Measurements from ENCODE around the gene STK16. TPM values are rescaled to one million over a fixed set of nuclear protein-coding genes. Genes with fewer than 3 reads are reported as not detected.

Gene STK16
- total and polyA plus RNA-seq, 3 experiments from 2014 or later: 18.6 to 26.1 (median 23.0) TPM

GRCh38 chr2:219221957-219222518, 23.2 kb upstream of the STK16 start:
- peaks cover 18 to 34% (median 24%) of the 10 kb centered on the region in 3 donors for H3K4me1 Mint-ChIP-seq
- H3K36me3 Mint-ChIP-seq: peaks cover 7 to 71% (median 12%) of the 10 kb centered on the region in 3 donors
- Histone ChIP-seq H3K27ac (ENCODE audit: low read depth, low read length) (no peak overlapping the region), H3K4me3 (ENCODE audit: low read length) (no peak overlapping the region), H3K27me3 (ENCODE audit: insufficient read depth, low read length, poor library complexity, severe bottlenecking) (no peaks in the 10 kb centered on the region), H3K4me1 (ENCODE audit: insufficient read depth, low read length) (peaks cover 22% of the 10 kb centered on the region), H3K36me3 (ENCODE audit: insufficient read depth, low read length) (peaks cover 61% of the 10 kb centered on the region), H3K9me3 (ENCODE audit: low read length) (no peaks in the 10 kb centered on the region)
- H3K9me3 Mint-ChIP-seq: no peaks in the 10 kb centered on the region
- CTCF ChIA-PET: interaction anchor here (1.1 to 2.9 kb wide), 4 partner anchors 11 to 73 kb away, joined by 3 to 14 read pairs (median 5); partner anchors contain the start of gene CNPPD1
- DNase-seq: no peak
- POLR2A ChIA-PET: interaction anchor here (1.4 kb wide), 1 partner anchor 23 kb away, joined by 4 read pairs; the partner anchor contains the start of genes GLB1L and STK16
- peaks cover 0 to 2% of the 10 kb centered on the region in 2 donors for H3K27me3 Mint-ChIP-seq
- H3K27ac Mint-ChIP-seq: peak overlapping the region in 1 of 8 donors; percentile 71
- H3K4me3 Mint-ChIP-seq: peak overlapping the region in 1 of 7 donors; percentile 56

GRCh38 chr2:219223831-219224610, 21.3 kb upstream of the STK16 start:
- POLR2A ChIA-PET: interaction anchor here (0.6 to 0.8 kb wide), 2 partner anchors 24 to 47 kb away, joined by 3 read pairs; partner anchors contain the start of gene CNPPD1
- peaks cover 7 to 79% (median 12%) of the 10 kb centered on the region in 3 donors for H3K36me3 Mint-ChIP-seq

GRCh38 chr2:219225350-219225749, 19.9 kb upstream of the STK16 start:
- Mint-ChIP-seq H3K4me3 (peak overlapping the region in 1 of 7 donors; percentile 47), H3K4me1 (peaks cover 28 to 40% (median 30%) of the 10 kb centered on the region in 3 donors), H3K27me3 (no peaks in the 10 kb centered on the region), H3K27ac (peak overlapping the region in 2 of 8 donors; percentile 18 to 57), H3K9me3 (no peaks in the 10 kb centered on the region), H3K36me3 (peaks cover 7 to 83% (median 12%) of the 10 kb centered on the region in 3 donors)
- peaks cover 24% of the 10 kb centered on the region for H3K4me1 ChIP-seq (ENCODE audit: insufficient read depth, low read length)
- no peaks in the 10 kb centered on the region for H3K27me3 ChIP-seq (ENCODE audit: insufficient read depth, low read length, poor library complexity, severe bottlenecking)
- peaks cover 58% of the 10 kb centered on the region for H3K36me3 ChIP-seq (ENCODE audit: insufficient read depth, low read length)
- no peak overlapping the region for H3K27ac ChIP-seq (ENCODE audit: low read depth, low read length)
- ChIA-PET POLR2A (no interaction called here), CTCF (interaction anchor here (6.0 to 7.6 kb wide), 2 partner anchors 28 to 70 kb away, joined by 51 read pairs; partner anchors contain the start of genes TUBA4A and TUBA4B)
- DNase-seq: no peak
- no peaks in the 10 kb centered on the region for H3K9me3 ChIP-seq (ENCODE audit: low read length)
- no peak overlapping the region for H3K4me3 ChIP-seq (ENCODE audit: low read length)

More at GRCh38 chr2:219223831-219224610, 21.3 kb upstream of the STK16 start:
- DNase-seq: no peak
- Mint-ChIP-seq H3K4me1 (peaks cover 26 to 39% (median 30%) of the 10 kb centered on the region in 3 donors), H3K27me3 (no peaks in the 10 kb centered on the region), H3K9me3 (no peaks in the 10 kb centered on the region), H3K27ac (peak overlapping the region in 2 of 8 donors; percentile 35 to 61), H3K4me3 (no peak overlapping the region)
- H3K27me3 ChIP-seq (ENCODE audit: insufficient read depth, low read length, poor library complexity, severe bottlenecking): no peaks in the 10 kb centered on the region
- H3K9me3 ChIP-seq (ENCODE audit: low read length): no peaks in the 10 kb centered on the region
- H3K4me3 ChIP-seq (ENCODE audit: low read length): no peak overlapping the region
- CTCF ChIA-PET: interaction anchor here (0.9 to 7.6 kb wide), 5 partner anchors 13 to 71 kb away, joined by 4 to 51 read pairs (median 5); partner anchors contain the start of genes CNPPD1, NHEJ1, TUBA4A and TUBA4B
- peaks cover 29% of the 10 kb centered on the region for H3K4me1 ChIP-seq (ENCODE audit: insufficient read depth, low read length)
- H3K36me3 ChIP-seq (ENCODE audit: insufficient read depth, low read length): peaks cover 61% of the 10 kb centered on the region
- H3K27ac ChIP-seq (ENCODE audit: low read depth, low read length): no peak overlapping the region

- Histone ChIP-seq H3K9me3 (ENCODE audit: low read length) (no peaks in the 10 kb centered on the region), H3K4me1 (ENCODE audit: insufficient read depth, low read length) (peaks cover 44% of the 10 kb centered on the region), H3K27me3 (ENCODE audit: insufficient read depth, low read length, poor library complexity, severe bottlenecking) (no peaks in the 10 kb centered on the region), H3K36me3 (ENCODE audit: insufficient read depth, low read length) (peaks cover 50% of the 10 kb centered on the region), H3K4me3 (ENCODE audit: low read length) (peak overlapping the region; percentile 93), H3K27ac (ENCODE audit: low read depth, low read length) (peak overlapping the region; percentile 96)
- Mint-ChIP-seq H3K27me3 (no peaks in the 10 kb centered on the region), H3K4me3 (peak overlapping the region; percentile 80 to 100 (median 97)), H3K36me3 (peaks cover 3 to 75% (median 8%) of the 10 kb centered on the region in 3 donors), H3K9me3 (no peaks in the 10 kb centered on the region), H3K4me1 (peaks cover 38 to 67% (median 50%) of the 10 kb centered on the region in 3 donors), H3K27ac (peak overlapping the region; percentile 61 to 96 (median 84))
- ChIA-PET CTCF (interaction anchor here (1.0 to 7.6 kb wide), 9 partner anchors 10 to 71 kb away, joined by 3 to 51 read pairs (median 6); partner anchors contain the start of genes NHEJ1, TUBA4A and TUBA4B), POLR2A (interaction anchor here (0.9 to 4.5 kb wide), 8 partner anchors 9 to 67 kb away, joined by 4 to 164 read pairs (median 13); partner anchors contain the start of genes ABCB6, CNPPD1, DNAJB2 and GLB1L)
- DNase-seq: no peak
These were observed 17.0 kb upstream of the STK16 start for GRCh38 chr2:219228041-219228910.

- Mint-ChIP-seq H3K4me1 (peaks cover 40 to 73% (median 54%) of the 10 kb centered on the region in 3 donors), H3K36me3 (peaks cover 0 to 75% (median 8%) of the 10 kb centered on the region in 3 donors), H3K27ac (peak overlapping the region; percentile 61 to 96 (median 84)), H3K27me3 (no peaks in the 10 kb centered on the region), H3K9me3 (no peaks in the 10 kb centered on the region), H3K4me3 (peak overlapping the region; percentile 80 to 100 (median 97))
- POLR2A ChIA-PET: interaction anchor here (0.9 to 4.5 kb wide), 11 partner anchors 10 to 69 kb away, joined by 4 to 164 read pairs (median 11); partner anchors contain the start of genes ABCB6, CNPPD1, DNAJB2 and GLB1L
- CTCF ChIA-PET: interaction anchor here (0.8 to 7.6 kb wide), 10 partner anchors 11 to 70 kb away, joined by 3 to 51 read pairs (median 6); partner anchors contain the start of genes NHEJ1, TUBA4A and TUBA4B
- DNase-seq: no peak
- Histone ChIP-seq H3K27me3 (ENCODE audit: insufficient read depth, low read length, poor library complexity, severe bottlenecking) (no peaks in the 10 kb centered on the region), H3K36me3 (ENCODE audit: insufficient read depth, low read length) (peaks cover 49% of the 10 kb centered on the region), H3K4me1 (ENCODE audit: insufficient read depth, low read length) (peaks cover 44% of the 10 kb centered on the region), H3K4me3 (ENCODE audit: low read length) (peak overlapping the region; percentile 93), H3K27ac (ENCODE audit: low read depth, low read length) (peak overlapping the region; percentile 96), H3K9me3 (ENCODE audit: low read length) (no peaks in the 10 kb centered on the region)
These were observed 16.4 kb upstream of the STK16 start for GRCh38 chr2:219228911-219229304.

- Mint-ChIP-seq H3K36me3 (peaks cover 0 to 75% (median 11%) of the 10 kb centered on the region in 3 donors), H3K4me3 (peak within 1 kb of the TSS; percentile 92 to 100 (median 98)), H3K9me3 (no peaks in the 10 kb centered on the region), H3K4me1 (peaks cover 42 to 79% (median 54%) of the 10 kb centered on the region in 3 donors), H3K27ac (peak within 1 kb of the TSS; percentile 94 to 100 (median 98)), H3K27me3 (no peaks in the 10 kb centered on the region)
- no peaks in the 10 kb centered on the region for H3K27me3 ChIP-seq (ENCODE audit: insufficient read depth, low read length, poor library complexity, severe bottlenecking)
- CTCF ChIA-PET: interaction anchor here (0.8 to 7.6 kb wide), 12 partner anchors 9 to 70 kb away, joined by 3 to 51 read pairs (median 5); partner anchors contain the start of genes DNAJB2, NHEJ1, TUBA4A and TUBA4B
- DNase-seq: peak; percentile 96 to 99 (median 98)
- H3K4me3 ChIP-seq (ENCODE audit: low read length): peak within 1 kb of the TSS; percentile 93
- H3K4me1 ChIP-seq (ENCODE audit: insufficient read depth, low read length): peaks cover 44% of the 10 kb centered on the region
- H3K9me3 ChIP-seq (ENCODE audit: low read length): no peaks in the 10 kb centered on the region
- H3K27ac ChIP-seq (ENCODE audit: low read depth, low read length): peak within 1 kb of the TSS; percentile 96
- H3K36me3 ChIP-seq (ENCODE audit: insufficient read depth, low read length): peaks cover 49% of the 10 kb centered on the region
- POLR2A ChIA-PET: interaction anchor here (0.7 to 4.5 kb wide), 15 partner anchors 10 to 158 kb away, joined by 3 to 164 read pairs (median 6); partner anchors contain the start of genes ABCB6, CNPPD1, DNAJB2 and DNPEP
These were observed 15.8 kb upstream of the STK16 start, which contains the start of the genes ANKZF1 and ATG9A for GRCh38 chr2:219229305-219230058. TSS of gene ANKZF1 (plus strand) at chr2:219229806. CDS start at chr2:219230258, 452 bp downstream. TSS of gene ATG9A (minus strand) at chr2:219229636. CDS start at chr2:219228024, 1,612 bp downstream.
